Measurements from ENCODE around the gene PLLP. TPM values are rescaled to one million over a fixed set of nuclear protein-coding genes. Genes with fewer than 3 reads are reported as not detected.

PLLP gene
- total and polyA plus RNA-seq, 9 of the 15 experiments (the other 6 are each of a cell fraction or from before 2014, with no cell fraction given): 0.09 to 0.96 (median 0.27) TPM

- Histone ChIP-seq H3K36me3 (ENCODE audit: control insufficient read depth, insufficient read depth, low read length) (no peaks in the 10 kb centered on the region), H3K27ac (ENCODE audit: extremely low read depth, low read depth, low read length) (no peak overlapping the region; the same call in 2 of the 3 replicates), H3K4me2 (ENCODE audit: insufficient read depth, low read length) (peak overlapping the region; percentile 42), H3K9ac (ENCODE audit: insufficient read depth in 1 of 2, low read depth in 2 of 2, low read length in 2 of 2) (peak overlapping the region; percentile 9 to 84; a peak in 3 of 4 replicates), H2AFZ (ENCODE audit: low read depth, low read length) (peak overlapping the region; percentile 61), H3K9me3 (replicated peaks; ENCODE audit: control insufficient read depth, insufficient read depth, low read depth, low read length) (no peaks in the 10 kb centered on the region), H3K9me1 (ENCODE audit: control insufficient read depth, insufficient read depth, low read length) (no peaks in the 10 kb centered on the region), H3K4me3 (no peak overlapping the region), H3K79me2 (ENCODE audit: control insufficient read depth, insufficient read depth, low read length) (no peaks in the 10 kb centered on the region), H4K20me1 (replicated peaks; ENCODE audit: control insufficient read depth, insufficient read depth, low read length) (no peaks in the 10 kb centered on the region), H3K4me1 (replicated peaks in 1 of 2; ENCODE audit: control insufficient read depth in 2 of 2, insufficient read depth in 2 of 2, low read length in 2 of 2) (peaks cover 36 to 55% of the 10 kb centered on the region in 2 experiments), H3K27me3 (ENCODE audit: control insufficient read depth in 2 of 2, insufficient read depth in 2 of 2, low read length in 2 of 2) (no peaks in the 10 kb centered on the region)
- intact Hi-C loops (cut with micrococcal nuclease) (no loop called here), in situ Hi-C loops (cut with MboI) (no loop called here)
- peak; percentile 57 for FAIRE-seq
- POLR2A ChIA-PET: interaction anchor here (1.3 to 1.9 kb wide), 2 partner anchors 9 to 15 kb away, joined by 6 read pairs; no protein-coding TSS in a partner anchor
- CTCF ChIA-PET (ENCODE audit: low intra/inter-chr PET ratio): no interaction called here
- DNase-seq (ENCODE audit: extremely low read depth in 1 of 4, low spot score in 3 of 4): peak; percentile 72 to 87 (median 80)
- BruUV-seq (replicated peaks): no TSS peak
- 28% methylated on average over 16 of the region's 16 CpGs for WGBS (ENCODE audit: insufficient coverage, low coverage, missing lambda C conversion rate)
- ATAC-seq: peak; percentile 73
- TF ChIP-seq ZNF408 (CRISPR knock-in tag; IDR thresholded peaks at IDR 0.05; ENCODE audit: low read depth) (no peak), GATA2 (CRISPR knock-in tag; IDR thresholded peaks at IDR 0.05) (peak; percentile 59; the same call in 1 of the 2 replicates), SMARCC2 (IDR thresholded peaks at IDR 0.05; ENCODE audit: low read depth) (no peak), DEAF1 (CRISPR knock-in tag; IDR thresholded peaks at IDR 0.05) (no peak), HDAC2 (IDR thresholded peaks at IDR 0.05) (no peak), GABPA (tag; conservative IDR thresholded peaks at IDR 0.05; ENCODE audit: low read depth) (peak; percentile 9; the same call in 1 of the 2 replicates), ADNP (tag; IDR thresholded peaks at IDR 0.05) (no peak), CREM (IDR thresholded peaks at IDR 0.05; ENCODE audit: low read depth) (0 out of 2 replicates have a peak, but pooled peaks have one; percentile 3), E2F5 (CRISPR knock-in tag; IDR thresholded peaks at IDR 0.05) (no peak), MAFF (IDR thresholded peaks at IDR 0.05; ENCODE audit: low read length) (no peak), IFI16 (CRISPR knock-in tag; IDR thresholded peaks at IDR 0.05) (no peak), ZNF23 (CRISPR knock-in tag; IDR thresholded peaks at IDR 0.05) (no peak), HDAC3 (IDR thresholded peaks at IDR 0.05; ENCODE audit: borderline replicate concordance, partially characterized antibody) (no peak), FOSL1 (tag; conservative IDR thresholded peaks at IDR 0.05) (peak; percentile 52; the same call in 1 of the 2 replicates), HOXB6 (CRISPR knock-in tag; IDR thresholded peaks at IDR 0.05; ENCODE audit: borderline replicate concordance) (no peak), CBFB (CRISPR knock-in tag; IDR thresholded peaks at IDR 0.05) (no peak), NR1H2 (CRISPR knock-in tag; IDR thresholded peaks at IDR 0.05) (no peak), ZNF785 (CRISPR knock-in tag; IDR thresholded peaks at IDR 0.05) (no peak), RBM25 (IDR thresholded peaks at IDR 0.05; ENCODE audit: low read depth, low read length, severe bottlenecking) (no peak)
Observed at GRCh38 chr16:57265850-57266530, 18.5 kb downstream of the PLLP start.

Measured in K562 (cell line).